Astrocyte (in vitro differentiated cells and primary cell): ENCODE data around the gene PLD1. TPM values are rescaled to one million over a fixed set of nuclear protein-coding genes. Genes with fewer than 3 reads are reported as not detected.

Experiments used
- DNase-seq: peaks from one replicate; pipeline ENCODE4 v3.0.0-alpha.2; 2010; ENCODE audit warnings: low read depth
- FAIRE-seq: peaks from 2 replicates; lab custom pipeline; 2011; peaks lifted over from hg19 to GRCh38; lab: Jason Lieb, UNC
- H2AFZ ChIP-seq: 2 replicates; pipeline ENCODE4 v1.6.0; 2012; ENCODE audit warnings: low read depth, low read length, inconsistent platforms
- H3K27ac ChIP-seq: 2 replicates; pipeline ENCODE4 v1.5.1; 2011; ENCODE audit warnings: low read depth, low read length, inconsistent platforms
- H3K27me3 ChIP-seq: 2 replicates; pipeline ENCODE4 v1.6.0; 2011; ENCODE audit warnings: low read length, inconsistent platforms; ENCODE audit not compliant: insufficient read depth
- H3K36me3 ChIP-seq: 2 replicates; pipeline ENCODE4 v1.5.1; 2011; ENCODE audit warnings: low read length, inconsistent platforms; ENCODE audit not compliant: insufficient read depth
- H3K4me1 ChIP-seq: 2 replicates; pipeline ENCODE4 v1.5.1; 2011; ENCODE audit warnings: low read length, inconsistent platforms; ENCODE audit not compliant: insufficient read depth
- H3K4me2 ChIP-seq: 2 replicates; pipeline ENCODE4 v1.6.0; 2012; ENCODE audit warnings: low read length, inconsistent platforms
- H3K4me3 ChIP-seq: 2 replicates; pipeline ENCODE4 v1.5.1; 2011; ENCODE audit warnings: low read depth, mild to moderate bottlenecking, low read length, inconsistent platforms; ENCODE audit not compliant: insufficient read depth
- H3K79me2 ChIP-seq: 2 replicates; pipeline ENCODE4 v1.6.0; 2012; ENCODE audit warnings: mild to moderate bottlenecking, low read length, inconsistent platforms; ENCODE audit not compliant: insufficient read depth
- H3K9ac ChIP-seq: 2 replicates; pipeline ENCODE4 v1.6.0; 2012; ENCODE audit warnings: mild to moderate bottlenecking, low read length, inconsistent platforms
- H3K9me3 ChIP-seq: 2 replicates; pipeline ENCODE4 v1.5.1; 2012; ENCODE audit warnings: low read depth, mild to moderate bottlenecking, low read length, inconsistent platforms; ENCODE audit not compliant: insufficient read depth
- H4K20me1 ChIP-seq: 2 replicates; pipeline ENCODE4 v1.6.0; 2012; ENCODE audit warnings: low read length, inconsistent platforms; ENCODE audit not compliant: insufficient read depth
- H3K27ac Mint-ChIP-seq: one replicate; pipeline ENCODE4 v1.8.0; 2021; ENCODE audit warnings: mild to moderate bottlenecking, mixed read lengths; ENCODE audit not compliant: unreplicated experiment
- H3K27me3 Mint-ChIP-seq: one replicate; pipeline ENCODE4 v1.8.0; 2021; ENCODE audit warnings: low read depth, mixed read lengths; ENCODE audit not compliant: unreplicated experiment
- H3K36me3 Mint-ChIP-seq: one replicate; pipeline ENCODE4 v1.8.0; 2021; ENCODE audit warnings: low read depth, mixed read lengths; ENCODE audit not compliant: unreplicated experiment
- H3K4me1 Mint-ChIP-seq: one replicate; pipeline ENCODE4 v1.8.0; 2021; ENCODE audit warnings: low read depth, mixed read lengths; ENCODE audit not compliant: unreplicated experiment
- H3K4me3 Mint-ChIP-seq: one replicate; pipeline ENCODE4 v1.8.0; 2021; ENCODE audit warnings: mild to moderate bottlenecking, moderate library complexity, mixed read lengths; ENCODE audit not compliant: unreplicated experiment
- H3K9me3 Mint-ChIP-seq: one replicate; pipeline ENCODE4 v1.8.0; 2021; ENCODE audit warnings: mild to moderate bottlenecking, mixed read lengths; ENCODE audit not compliant: unreplicated experiment
- EZH2 ChIP-seq: IDR thresholded peaks from 2 replicates; pipeline ENCODE4 v1.6.1; 2012; ENCODE audit warnings: mild to moderate bottlenecking, low read length, inconsistent platforms; ENCODE audit not compliant: insufficient read depth
- total RNA-seq: library from RNA; stranded (reverse); gene quantifications from 2 replicates; pipeline ENCODE4 v1.2.1, GENCODE V29; 2021
- TF ChIP-seq, protein P1 (sequence below): IDR thresholded peaks from 2 replicates; pipeline ENCODE4 v1.5.1; 2011; ENCODE audit warnings: low read depth, mild to moderate bottlenecking, inconsistent platforms, low read length, moderate library complexity; ENCODE audit not compliant: insufficient read depth

The PLD1 gene
- total RNA-seq, 1 donor from 2014 or later, result 21.5 TPM

DNA sequence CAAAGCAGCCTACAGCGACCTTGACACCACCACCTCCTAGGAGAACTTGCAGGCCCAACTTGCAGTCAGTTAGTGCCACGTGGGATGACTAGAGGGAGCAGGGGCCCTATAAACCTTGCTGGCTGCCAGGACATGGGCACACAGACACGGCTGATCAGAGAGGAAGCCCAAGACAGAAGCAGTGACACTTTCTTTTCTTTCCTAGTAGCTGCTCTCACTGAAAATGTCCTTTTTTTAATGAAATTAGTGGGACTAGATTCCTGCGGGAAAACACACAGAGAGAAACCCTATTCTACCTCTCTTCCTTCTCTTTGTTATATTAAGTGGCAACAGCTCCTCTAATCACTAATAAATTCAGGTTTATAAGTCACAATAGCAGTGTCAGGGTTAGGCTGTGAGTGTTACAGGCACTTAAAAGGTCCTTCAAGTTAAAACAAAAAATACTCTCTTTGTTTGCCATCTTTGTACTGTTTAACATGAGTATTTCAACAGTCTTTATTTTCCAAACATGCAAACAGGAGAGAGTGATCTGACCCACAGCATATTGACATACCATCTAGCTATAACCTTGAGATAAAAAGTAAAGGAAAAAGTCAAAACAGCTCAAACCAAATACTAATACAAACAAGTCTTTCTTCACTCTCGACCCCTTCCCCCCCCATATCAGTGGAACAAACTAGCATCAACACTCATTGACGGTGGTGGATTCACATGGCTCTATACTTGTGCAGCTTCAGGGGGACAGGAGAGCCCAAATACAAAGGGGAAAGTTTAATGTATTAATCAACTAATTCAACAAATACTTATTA lies 30.7 kb upstream of the PLD1 start:
- Histone ChIP-seq H3K36me3 (no peaks in the 10 kb centered on the region), H3K4me3 (no peak overlapping the region), H3K9me3 (no peaks in the 10 kb centered on the region), H3K9ac (no peak overlapping the region), H3K4me1 (peaks cover 32% of the 10 kb centered on the region), H2AFZ (no peak overlapping the region), H3K27ac (no peak overlapping the region), H3K4me2 (peak overlapping the region; percentile 9), H3K79me2 (no peaks in the 10 kb centered on the region), H3K27me3 (no peaks in the 10 kb centered on the region), H4K20me1 (no peaks in the 10 kb centered on the region)
- Mint-ChIP-seq H3K4me3 (no peak overlapping the region), H3K9me3 (no peaks in the 10 kb centered on the region), H3K27ac (peak overlapping the region; percentile 23), H3K4me1 (peaks cover 41% of the 10 kb centered on the region), H3K27me3 (no peaks in the 10 kb centered on the region), H3K36me3 (peaks cover 1% of the 10 kb centered on the region)
- DNase-seq, result no peak
- TF ChIP-seq, protein P1, sequence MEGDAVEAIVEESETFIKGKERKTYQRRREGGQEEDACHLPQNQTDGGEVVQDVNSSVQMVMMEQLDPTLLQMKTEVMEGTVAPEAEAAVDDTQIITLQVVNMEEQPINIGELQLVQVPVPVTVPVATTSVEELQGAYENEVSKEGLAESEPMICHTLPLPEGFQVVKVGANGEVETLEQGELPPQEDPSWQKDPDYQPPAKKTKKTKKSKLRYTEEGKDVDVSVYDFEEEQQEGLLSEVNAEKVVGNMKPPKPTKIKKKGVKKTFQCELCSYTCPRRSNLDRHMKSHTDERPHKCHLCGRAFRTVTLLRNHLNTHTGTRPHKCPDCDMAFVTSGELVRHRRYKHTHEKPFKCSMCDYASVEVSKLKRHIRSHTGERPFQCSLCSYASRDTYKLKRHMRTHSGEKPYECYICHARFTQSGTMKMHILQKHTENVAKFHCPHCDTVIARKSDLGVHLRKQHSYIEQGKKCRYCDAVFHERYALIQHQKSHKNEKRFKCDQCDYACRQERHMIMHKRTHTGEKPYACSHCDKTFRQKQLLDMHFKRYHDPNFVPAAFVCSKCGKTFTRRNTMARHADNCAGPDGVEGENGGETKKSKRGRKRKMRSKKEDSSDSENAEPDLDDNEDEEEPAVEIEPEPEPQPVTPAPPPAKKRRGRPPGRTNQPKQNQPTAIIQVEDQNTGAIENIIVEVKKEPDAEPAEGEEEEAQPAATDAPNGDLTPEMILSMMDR, result no peak
- TF ChIP-seq EZH2, result no peak
- FAIRE-seq, result no peak

DNA sequence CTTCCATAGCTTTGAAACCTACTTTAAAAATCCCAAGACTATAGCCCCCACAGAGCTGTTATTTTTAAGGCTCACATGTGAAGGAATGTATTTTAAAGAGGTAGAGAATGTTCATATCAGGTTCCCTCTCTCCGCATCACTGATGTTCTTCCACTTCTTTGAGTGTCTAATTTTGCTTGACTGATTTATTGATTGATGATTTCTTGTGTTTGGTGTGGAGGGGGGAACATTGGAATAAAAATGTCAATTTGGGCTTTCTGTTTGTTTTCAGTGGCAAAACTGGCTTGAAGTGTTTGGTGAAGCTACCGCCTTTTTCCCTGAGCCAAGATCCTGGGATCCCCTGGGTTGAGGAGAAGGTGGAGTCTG lies 30.1 kb upstream of the PLD1 start:
- Histone ChIP-seq H3K9me3 (no peaks in the 10 kb centered on the region), H3K9ac (no peak overlapping the region), H3K4me1 (peaks cover 29% of the 10 kb centered on the region), H3K27me3 (no peaks in the 10 kb centered on the region), H2AFZ (no peak overlapping the region), H3K4me2 (no peak overlapping the region), H4K20me1 (no peaks in the 10 kb centered on the region), H3K36me3 (no peaks in the 10 kb centered on the region), H3K27ac (no peak overlapping the region), H3K79me2 (no peaks in the 10 kb centered on the region), H3K4me3 (no peak overlapping the region)
- Mint-ChIP-seq H3K9me3 (no peaks in the 10 kb centered on the region), H3K4me1 (peaks cover 37% of the 10 kb centered on the region), H3K27me3 (no peaks in the 10 kb centered on the region), H3K4me3 (no peak overlapping the region), H3K36me3 (no peaks in the 10 kb centered on the region), H3K27ac (peak overlapping the region; percentile 23)
- TF ChIP-seq, protein P1, result no peak
- no peak for DNase-seq
- no peak for FAIRE-seq

DNA sequence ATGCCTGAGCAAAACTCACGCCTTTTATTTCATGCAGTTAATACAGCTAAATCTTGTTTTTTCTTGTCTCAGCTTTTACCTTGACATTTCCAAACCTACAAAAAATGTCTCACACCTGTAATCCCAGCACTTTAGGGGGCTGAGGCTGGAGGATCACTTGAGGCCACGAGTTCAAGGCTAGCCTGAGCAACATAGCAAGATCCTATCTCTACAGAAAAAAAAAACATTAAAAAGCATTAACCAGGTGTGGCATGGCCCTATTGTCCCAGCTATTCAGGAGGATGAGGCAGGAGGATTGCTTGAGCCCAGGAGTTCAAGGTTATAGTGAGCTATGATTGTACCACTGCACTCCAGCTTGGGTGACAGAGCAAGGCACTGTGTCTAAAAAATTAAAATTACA lies 29.0 kb upstream of the PLD1 start:
- FAIRE-seq (no peak), DNase-seq (no peak)
- H3K27me3 Mint-ChIP-seq, result no peaks in the 10 kb centered on the region
- H3K36me3 ChIP-seq, result no peaks in the 10 kb centered on the region
- no peaks in the 10 kb centered on the region for H3K9me3 Mint-ChIP-seq
- H3K4me1 Mint-ChIP-seq, result peaks cover 38% of the 10 kb centered on the region
- no peak overlapping the region for H3K27ac Mint-ChIP-seq
- no peak overlapping the region for H3K9ac ChIP-seq
- H3K9me3 ChIP-seq, result no peaks in the 10 kb centered on the region
- H3K4me3 ChIP-seq, result no peak overlapping the region
- no peak overlapping the region for H2AFZ ChIP-seq
- no peak overlapping the region for H3K4me3 Mint-ChIP-seq
- H4K20me1 ChIP-seq, result no peaks in the 10 kb centered on the region
- H3K79me2 ChIP-seq, result no peaks in the 10 kb centered on the region
- H3K27me3 ChIP-seq, result no peaks in the 10 kb centered on the region
- H3K4me2 ChIP-seq, result no peak overlapping the region
- H3K36me3 Mint-ChIP-seq, result no peaks in the 10 kb centered on the region
- no peak overlapping the region for H3K27ac ChIP-seq
- peaks cover 32% of the 10 kb centered on the region for H3K4me1 ChIP-seq
- TF ChIP-seq, protein P1, result no peak
- TF ChIP-seq EZH2, result no peak
